Right renal cortex interstitium (tissue), 3 donors: ENCODE measurements around the gene DNASE1L3. TPM values are rescaled to one million over a fixed set of nuclear protein-coding genes. Genes with fewer than 3 reads are reported as not detected.

Experiments
- DNase-seq, 3 donors: peaks; one replicate each; pipeline ENCODE4 v3.0.0-alpha.2; 2013; ENCODE audit warnings: low read depth in 3 of 3, low spot score in 2 of 3
- polyA plus RNA-seq, 3 donors: library from polyadenylated mRNA; unstranded; fragments of 120-200 nt; gene quantifications; one replicate each; pipeline ENCODE4 v1.2.1, GENCODE V29; 2013; ENCODE audit not compliant: insufficient read length in 3 of 3

Gene DNASE1L3
- polyA plus RNA-seq, 3 donors, result 4.3 to 14.0 (median 4.5) TPM

DNA sequence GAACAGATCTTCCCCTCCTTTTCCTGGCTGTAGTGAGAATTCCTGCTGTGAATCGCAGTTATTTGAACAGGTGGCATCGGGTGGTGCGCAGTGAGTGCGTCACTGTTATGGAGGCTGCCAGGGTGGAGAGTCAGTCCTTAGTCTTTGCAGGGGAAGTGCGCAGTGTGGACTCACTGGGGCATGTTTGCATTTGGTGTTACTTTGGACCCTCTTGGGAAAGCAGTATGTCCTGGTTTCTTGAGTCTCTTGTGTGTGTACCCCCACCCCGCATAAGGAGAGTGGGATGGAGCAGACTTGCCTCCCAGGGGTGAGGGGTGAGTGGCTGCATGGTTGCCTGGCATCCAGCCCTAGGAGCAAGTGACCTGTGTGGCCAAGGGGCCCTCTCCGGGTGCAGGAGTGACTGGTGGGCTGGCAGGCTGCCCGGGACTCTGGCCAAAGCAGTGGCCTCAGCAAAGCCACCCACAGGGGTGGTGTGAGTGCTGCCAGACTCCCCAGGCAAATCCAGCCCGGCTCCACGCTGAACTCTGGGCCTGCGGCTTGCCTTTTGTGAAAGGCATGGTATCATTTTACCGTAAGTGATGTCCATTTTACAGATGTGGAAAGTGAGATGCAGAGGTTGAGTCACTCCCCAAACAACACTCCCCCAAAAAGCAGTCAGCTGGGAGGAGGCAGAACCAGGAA is 46.4 kb downstream of the DNASE1L3 start:
- no peak for DNase-seq

DNA sequence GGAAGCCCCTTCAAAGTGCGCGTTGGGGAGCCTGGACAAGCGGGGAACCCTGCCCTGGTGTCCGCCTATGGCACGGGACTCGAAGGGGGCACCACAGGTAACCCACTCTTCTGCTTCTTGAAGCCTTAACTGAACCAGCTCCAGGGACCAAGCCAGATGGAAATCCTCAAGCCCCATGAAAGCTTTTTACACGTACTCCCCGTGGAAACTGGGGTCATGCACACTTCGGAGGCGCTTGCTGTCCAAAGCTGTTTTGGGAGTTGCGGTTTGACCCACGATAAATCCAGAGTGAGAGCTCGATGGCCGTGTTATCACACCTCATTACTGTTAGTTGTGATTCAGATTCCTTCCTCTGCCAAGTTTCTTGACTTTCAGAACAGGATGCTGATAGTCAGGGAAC is 47.5 kb downstream of the DNASE1L3 start:
- no peak for DNase-seq

DNA sequence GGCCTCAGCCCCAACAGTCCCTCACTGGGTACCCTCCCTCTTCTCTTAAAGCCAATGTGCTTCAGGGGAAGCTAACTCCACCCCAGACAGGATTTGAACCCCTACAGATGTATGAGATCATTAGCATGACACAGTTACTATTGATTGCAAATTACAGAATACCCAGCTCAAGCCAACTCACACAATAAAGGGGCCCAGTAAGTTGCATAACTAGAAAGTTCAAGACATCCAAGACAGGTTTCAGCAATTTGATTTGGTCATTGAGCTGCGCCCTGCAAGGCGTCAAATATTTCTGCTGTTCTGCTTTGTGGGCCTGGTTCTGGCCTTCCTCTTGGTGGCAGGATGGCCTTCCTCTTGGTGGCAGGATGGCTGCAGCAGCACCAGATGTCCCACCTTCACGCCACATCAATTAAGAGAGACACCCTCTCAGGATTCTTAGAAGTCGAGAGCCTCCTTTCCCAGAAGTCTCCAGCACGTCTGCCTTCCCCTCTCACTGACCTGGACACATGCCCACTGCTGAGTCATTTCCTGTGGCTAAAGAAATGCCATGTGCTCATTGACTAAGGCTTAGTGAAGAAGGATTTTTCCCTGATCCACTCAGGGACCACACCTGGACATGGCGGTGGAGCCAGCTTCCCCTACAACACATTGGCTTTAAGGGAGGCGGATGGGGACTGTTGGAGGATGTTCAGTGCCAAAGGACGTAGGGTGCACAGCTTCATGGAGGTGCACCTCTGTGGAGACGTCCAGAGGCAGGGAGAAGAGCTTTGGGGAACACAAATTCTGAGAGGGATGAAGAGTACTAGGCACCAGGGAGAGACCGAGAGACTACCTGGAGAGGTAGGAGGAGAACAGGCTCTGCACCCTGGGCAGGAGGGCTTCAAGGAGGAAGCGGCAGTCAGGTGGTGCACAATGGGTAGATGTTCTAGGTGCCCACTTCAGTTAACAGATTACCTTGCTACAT is 49.1 kb downstream of the DNASE1L3 start:
- DNase-seq, result no peak

DNA sequence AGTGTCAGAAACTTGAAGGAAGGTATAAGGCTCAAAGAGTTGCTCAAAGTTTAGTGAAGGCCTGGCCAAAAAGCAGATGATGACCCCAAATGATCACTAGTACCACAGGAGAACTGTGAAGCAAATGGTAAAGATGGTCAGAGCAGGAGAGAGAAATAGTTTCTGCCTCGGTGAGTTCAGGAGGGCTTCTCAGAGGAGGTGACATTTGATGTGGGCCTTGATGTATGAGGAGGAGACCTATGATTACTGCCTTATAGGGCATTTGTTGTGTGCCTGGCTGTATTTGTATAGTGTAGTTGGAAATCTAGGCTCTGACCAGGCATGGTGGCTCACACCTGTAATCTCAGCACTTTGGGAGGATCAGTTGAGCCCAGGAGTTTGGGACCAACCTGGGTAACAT is 50.4 kb downstream of the DNASE1L3 start:
- DNase-seq, result no peak

DNA sequence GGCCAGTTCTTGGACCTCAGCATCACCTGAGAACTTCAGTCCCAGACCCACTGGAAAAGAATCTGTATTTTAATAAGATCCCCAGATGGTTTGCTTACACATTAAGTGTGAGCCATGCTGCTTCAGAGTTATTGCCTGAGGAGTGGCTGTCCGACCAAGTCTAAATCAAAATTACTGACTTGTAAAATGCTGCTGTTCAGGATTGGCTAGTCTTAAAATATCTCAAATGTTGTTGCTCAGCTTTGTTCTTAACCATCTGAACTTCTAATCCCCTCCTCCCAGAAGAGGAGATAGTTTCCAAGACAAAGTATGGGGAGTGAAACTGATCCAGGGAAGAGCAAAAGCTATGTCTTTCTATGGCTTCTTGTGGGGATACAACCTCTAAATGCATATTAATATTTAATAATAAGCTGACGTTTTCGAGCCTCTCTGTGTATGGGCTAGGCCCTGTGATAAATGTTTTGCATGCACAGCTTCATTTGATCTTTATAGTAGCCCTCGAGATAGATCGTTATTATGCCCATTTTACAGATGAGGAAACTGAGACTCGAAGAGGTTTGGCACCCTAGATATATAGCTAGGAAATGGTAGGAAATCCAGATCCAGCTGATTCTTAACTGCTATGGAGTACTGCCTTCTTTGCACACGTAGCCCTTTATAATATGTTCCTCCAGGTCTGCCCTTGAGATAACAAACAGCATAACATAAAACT is 52.2 kb downstream of the DNASE1L3 start:
- DNase-seq, result no peak

DNA sequence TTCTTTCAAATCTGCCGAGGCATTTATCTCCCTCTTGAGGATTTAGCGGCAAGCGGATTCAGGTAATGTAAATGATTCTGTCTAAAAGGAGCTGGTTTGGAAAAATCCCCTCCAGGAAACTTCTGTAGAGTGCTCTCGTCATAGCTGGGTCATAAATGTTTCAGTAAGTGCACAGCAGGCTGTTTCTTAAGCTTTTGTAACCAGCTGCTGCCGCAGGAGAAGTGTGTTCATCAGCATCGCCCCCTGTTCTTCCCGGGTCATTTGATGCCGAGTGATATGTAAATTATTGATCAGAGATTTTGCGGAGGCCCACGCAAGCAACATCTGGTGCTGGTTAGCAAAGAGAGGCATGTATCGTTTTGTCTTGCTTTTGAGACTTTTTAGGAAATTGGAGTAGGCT is 53.1 kb downstream of the DNASE1L3 start:
- no peak for DNase-seq

DNA sequence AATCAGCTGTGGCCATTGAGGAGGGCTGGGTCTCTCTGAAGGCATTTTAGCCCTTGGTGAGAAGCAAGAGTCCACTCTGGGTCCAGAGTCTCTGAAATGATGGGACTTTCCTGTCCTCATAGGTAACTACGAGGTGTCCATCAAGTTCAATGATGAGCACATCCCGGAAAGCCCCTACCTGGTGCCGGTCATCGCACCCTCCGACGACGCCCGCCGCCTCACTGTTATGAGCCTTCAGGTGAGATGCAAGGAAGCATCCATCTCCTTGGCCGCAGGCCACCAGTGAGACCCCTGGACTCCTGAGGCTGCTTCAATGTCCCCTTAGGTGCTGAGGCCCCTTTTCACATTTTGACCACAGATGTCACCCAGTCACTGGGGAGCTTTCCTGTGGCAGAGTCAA is 54.9 kb downstream of the DNASE1L3 start:
- DNase-seq, result no peak

DNA sequence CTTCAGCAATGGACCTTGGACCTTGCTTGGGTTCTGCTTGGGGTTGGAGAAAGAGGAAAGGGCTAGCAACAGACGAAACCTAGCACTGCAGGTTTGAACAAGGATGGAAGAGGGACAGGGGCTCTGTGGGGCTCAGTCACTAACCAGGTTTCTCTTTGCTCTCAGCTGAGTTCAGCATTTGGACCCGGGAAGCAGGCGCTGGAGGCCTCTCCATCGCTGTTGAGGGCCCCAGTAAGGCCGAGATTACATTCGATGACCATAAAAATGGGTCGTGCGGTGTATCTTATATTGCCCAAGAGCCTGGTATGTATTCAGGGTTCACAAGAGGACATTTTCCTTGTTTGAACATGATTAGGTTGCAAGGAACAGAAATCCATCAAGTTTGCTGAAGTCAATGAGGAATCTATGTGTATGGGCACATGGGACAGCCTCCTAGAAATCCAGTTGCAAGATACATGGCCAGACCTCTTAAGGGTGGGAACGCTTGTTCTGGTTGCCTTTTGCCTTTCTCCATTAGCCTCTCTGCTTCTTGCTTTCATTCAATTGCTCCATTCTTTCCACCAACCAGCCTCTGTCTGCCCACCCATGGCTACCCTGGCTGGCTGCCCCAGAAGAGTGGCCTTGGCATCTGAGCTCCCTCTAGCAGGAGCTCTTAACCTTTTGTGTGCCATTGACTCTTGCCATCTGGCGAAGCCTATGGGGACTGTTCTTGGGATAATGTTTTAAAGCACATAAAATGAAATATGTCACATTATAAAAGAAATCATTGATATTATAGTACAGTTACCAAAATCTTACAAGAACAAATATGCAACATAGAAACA is 55.9 kb downstream of the DNASE1L3 start:
- DNase-seq, result no peak

DNA sequence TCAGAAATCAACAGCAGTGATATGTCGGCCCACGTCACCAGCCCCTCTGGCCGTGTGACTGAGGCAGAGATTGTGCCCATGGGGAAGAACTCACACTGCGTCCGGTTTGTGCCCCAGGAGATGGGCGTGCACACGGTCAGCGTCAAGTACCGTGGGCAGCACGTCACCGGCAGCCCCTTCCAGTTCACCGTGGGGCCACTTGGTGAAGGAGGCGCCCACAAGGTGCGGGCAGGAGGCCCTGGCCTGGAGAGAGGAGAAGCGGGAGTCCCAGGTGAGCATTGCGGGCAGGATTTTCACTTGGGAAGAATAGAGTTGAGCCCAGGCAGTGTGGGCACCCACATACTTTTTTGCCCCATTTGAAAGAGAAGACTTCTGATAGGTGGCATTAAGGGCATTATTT is 57.4 kb downstream of the DNASE1L3 start:
- DNase-seq, result no peak

DNA sequence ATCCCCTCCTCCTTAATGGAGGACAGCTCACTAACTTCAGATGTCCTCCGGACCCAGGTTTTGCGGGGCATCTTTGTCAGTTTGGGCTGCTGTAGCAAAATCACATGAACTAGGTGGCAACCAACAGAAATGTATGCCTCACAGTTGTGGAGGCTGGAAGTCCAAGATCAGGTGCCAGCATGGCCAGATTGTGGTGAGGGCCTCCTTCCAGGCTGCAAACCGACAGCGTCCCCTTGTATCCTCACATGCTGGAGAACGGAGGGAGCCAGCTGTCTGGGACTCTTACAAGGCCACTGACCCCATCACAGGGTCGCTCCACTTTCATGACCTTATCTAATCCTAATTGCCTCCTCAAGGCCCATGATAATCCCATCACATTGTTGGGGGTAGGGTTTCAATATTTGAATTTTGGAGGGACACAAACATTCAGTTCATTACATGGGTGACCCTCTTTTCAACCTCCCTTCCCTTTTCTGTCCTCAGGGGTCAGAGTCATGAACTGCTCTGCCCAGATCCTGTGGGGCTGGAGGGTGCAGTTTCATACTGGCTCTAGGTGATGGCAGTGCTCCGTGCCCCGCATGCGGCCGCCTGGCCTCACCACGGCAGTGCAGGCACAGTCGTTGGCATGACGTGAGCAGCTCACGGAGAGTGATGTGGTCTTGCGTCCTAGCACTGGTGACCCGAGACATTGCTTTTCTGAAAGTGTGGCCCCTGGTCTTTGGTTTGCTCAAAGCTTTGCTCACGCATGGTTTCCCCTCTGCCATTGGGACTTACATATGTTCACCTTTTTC is 58.4 kb downstream of the DNASE1L3 start:
- no peak for DNase-seq

DNA sequence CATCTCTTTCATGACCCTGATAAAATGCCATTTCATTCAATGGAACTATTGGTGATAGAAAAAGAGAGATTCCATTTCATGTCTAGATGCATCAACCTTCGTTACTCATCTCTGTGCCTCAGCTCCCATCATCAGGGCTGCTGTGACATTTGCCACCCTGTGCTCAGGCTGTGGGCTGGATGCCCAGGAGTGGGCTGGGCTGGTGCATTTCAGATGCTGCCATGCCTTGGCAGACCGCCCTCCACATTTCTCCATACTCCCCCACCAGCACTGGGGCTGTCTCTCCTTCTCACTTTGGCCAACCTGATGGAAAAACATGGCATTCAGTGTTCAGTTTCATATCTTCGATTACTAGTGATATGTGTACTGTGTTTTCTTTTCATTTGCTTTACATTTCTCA is 59.1 kb downstream of the DNASE1L3 start:
- no peak for DNase-seq

DNA sequence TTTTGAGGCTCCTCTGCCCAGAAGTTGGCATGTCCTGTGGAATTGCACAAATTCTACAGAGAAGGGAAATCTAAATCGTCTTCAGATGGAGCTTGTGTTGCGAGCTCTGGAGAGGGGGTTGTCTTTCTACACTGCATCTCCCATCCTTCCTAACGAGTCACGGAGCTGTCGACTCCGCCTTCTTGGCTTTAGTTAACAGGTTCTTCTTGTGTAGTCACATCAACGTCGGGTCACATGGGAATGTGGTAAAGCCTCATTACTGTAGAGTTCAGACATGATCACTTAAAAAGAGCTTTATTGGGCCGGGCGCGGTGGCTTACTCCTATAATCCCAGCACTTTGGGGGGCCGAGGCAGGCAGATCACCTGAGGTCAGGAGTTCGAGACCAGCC is 60.0 kb downstream of the DNASE1L3 start:
- no peak for DNase-seq

DNA sequence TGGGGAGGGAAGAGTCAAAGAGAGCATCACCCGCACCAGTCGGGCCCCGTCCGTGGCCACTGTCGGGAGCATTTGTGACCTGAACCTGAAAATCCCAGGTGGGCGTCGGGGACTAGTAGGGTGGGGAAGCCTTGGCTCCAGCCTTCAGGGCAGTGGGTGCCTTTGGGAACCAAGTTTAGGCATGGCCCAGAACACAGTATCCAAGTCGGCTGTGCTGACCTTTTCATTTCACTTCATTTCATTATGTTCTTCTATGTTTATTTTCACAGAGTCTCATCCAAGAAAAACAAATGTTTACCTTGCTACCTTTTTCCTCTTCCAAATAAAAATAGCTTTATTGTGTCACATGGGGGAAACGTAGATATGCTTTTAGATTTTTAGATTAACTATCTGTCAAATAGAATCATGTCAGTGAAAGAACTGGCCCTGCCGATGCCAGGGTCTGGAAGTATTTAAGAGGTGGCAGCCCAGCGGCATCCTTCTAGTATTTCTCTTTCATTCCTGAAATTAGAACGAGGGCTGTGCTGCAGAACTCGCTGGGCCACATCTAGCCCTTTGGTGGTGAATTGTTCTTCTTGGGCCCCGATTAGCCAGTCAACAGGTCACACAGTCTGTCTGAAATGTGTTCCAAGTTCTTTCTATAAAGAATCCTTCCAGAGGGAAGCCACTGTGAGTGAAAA is 60.5 kb downstream of the DNASE1L3 start:
- no peak for DNase-seq

DNA sequence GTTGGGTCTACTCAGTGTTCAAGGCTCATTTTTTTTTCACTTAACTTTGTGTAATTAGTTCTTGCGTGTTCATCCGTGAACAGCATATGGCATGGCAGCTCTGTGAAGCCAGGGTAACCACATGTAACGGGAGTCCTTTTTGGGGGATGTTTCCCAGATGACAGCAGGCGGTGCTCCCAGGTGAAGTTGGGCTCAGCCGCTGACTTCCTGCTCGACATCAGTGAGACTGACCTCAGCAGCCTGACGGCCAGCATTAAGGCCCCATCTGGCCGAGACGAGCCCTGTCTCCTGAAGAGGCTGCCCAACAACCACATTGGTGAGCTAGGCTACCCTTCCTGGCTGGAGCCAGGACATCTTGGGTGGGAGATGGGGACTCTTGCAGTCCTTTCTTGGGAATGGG is 62.7 kb downstream of the DNASE1L3 start:
- no peak for DNase-seq

DNA sequence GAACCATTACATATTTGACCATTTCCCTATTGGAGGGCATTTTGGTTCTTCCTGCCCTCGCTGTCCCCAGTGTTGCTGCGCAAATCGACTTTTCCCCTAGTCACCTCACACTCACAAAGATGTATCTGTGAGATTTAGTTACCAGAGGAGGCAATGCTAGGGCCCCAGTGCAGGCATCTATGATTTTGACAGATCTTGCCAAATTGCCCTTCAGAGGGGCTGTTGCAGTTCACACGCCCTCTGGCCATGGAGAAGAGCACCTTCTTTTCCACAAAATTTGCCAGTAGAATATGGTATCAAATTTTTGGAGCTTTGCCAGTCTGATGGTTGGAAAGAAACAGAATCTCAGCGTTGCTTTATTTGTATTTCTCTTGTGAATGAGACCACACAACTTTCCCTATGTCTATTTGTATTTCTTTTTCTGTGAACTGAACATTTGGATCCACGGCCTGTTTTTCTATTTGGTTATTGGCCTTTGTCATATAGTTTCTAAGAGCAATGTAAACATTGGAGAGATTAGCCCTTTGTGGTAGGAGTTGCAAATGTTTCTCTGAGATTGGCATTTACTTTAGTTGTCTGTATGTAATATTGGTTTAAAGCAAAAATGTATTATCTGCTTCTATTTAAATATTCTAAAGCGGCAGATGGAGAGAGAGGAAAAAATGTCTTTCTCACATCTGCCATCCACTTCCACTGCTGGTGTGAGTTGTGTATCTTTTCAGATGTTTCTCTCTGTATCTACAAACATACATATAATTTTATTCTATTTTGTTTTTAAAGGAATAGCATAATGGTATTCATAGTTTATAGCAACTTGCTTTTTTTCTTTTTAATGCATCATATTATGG is 66.1 kb downstream of the DNASE1L3 start:
- no peak for DNase-seq

DNA sequence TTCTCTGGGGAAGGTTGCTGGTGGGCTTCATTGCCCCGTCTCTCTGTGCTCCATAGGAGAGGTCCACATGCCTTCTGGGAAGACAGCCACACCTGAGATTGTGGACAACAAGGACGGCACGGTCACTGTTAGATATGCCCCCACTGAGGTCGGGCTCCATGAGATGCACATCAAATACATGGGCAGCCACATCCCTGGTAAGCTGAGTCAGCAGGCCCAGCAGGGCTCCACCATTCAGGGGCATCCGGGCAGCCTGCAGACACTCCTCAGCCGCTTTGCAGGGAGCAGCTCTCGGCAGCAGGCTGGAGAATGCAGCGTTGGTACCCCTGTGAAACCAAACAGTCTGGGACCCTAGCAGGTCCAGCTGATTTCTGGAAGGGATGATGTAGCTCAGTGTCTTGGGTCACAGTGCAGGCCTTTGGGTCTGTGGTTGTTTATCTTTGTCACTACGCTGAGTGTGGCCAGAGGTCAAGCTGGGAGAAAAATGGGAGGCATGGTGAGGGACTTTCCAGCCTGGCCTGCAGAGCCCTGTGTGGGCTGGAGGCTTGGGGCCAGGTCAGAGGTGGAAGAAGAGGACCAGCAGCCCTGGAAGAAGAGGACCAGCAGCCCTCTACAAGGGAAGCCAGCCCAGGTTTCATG is 67.2 kb downstream of the DNASE1L3 start:
- DNase-seq, result no peak
